ENCODE results near the gene CRYGN.

GRCh38 chr7:151426441-151426903, 13.5 kb downstream of the CRYGN start:
- TF ChIP-seq POLR2A (IDR thresholded peaks at IDR 0.05) (no peak), CTCF (IDR thresholded peaks at IDR 0.05) (no peak)
